Activated naive CD4-positive, alpha-beta T cell treated with anti-CD3 and anti-CD28 coated beads, Interleukin-2, amount 50 U/mL, for 16 hours (primary cell): ENCODE measurements around the gene TNFSF13B.
"Not testable (repeated sequence)": the region's sequence is repeated elsewhere in the genome, so short reads cannot be mapped to it uniquely, and the experiment has no call there.

Source experiments
- DNase-seq: peaks from one replicate; pipeline ENCODE4 v3.0.0-alpha.2; 2020

TNFSF13B gene, protein sequence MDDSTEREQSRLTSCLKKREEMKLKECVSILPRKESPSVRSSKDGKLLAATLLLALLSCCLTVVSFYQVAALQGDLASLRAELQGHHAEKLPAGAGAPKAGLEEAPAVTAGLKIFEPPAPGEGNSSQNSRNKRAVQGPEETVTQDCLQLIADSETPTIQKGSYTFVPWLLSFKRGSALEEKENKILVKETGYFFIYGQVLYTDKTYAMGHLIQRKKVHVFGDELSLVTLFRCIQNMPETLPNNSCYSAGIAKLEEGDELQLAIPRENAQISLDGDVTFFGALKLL

DNA sequence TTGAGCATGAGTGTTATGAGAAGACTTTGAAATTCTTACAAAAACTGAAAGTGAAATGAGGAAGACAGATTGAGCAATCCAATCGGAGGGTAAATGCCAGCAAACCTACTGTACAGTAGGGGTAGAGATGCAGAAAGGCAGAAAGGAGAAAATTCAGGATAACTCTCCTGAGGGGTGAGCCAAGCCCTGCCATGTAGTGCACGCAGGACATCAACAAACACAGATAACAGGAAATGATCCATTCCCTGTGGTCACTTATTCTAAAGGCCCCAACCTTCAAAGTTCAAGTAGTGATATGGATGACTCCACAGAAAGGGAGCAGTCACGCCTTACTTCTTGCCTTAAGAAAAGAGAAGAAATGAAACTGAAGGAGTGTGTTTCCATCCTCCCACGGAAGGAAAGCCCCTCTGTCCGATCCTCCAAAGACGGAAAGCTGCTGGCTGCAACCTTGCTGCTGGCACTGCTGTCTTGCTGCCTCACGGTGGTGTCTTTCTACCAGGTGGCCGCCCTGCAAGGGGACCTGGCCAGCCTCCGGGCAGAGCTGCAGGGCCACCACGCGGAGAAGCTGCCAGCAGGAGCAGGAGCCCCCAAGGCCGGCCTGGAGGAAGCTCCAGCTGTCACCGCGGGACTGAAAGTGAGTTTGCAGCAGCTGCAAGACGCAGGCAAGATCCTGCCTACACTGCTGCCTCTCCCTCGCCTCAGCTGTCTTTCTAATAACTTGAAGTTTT is at the start of gene TNFSF13B:
Gene TNFSF13B, plus strand, starts transcription at position 118 of the 728 bp plus-strand sequence. Its CDS starts 178 bp downstream, at position 296.
- peak; percentile 59 for DNase-seq

DNA sequence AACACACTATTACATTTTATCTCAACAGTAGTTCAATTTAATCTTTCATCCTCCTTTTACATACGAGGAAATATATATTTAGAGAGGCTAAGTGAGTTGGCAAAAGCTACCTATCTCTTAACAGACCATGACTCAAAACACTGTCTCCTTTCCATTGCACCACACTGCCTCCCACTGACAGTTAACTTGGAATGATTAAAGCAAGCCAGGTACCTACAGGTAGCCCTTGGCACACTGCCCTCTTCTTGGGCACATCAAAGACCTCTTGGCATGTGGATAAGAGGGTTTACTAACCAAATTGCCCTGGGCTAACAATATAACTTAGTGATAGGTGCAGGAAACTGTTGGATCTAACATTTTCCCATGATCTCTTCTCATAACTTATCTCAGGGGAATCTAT is 49.5 kb upstream of the TNFSF13B start:
- DNase-seq: no peak

DNA sequence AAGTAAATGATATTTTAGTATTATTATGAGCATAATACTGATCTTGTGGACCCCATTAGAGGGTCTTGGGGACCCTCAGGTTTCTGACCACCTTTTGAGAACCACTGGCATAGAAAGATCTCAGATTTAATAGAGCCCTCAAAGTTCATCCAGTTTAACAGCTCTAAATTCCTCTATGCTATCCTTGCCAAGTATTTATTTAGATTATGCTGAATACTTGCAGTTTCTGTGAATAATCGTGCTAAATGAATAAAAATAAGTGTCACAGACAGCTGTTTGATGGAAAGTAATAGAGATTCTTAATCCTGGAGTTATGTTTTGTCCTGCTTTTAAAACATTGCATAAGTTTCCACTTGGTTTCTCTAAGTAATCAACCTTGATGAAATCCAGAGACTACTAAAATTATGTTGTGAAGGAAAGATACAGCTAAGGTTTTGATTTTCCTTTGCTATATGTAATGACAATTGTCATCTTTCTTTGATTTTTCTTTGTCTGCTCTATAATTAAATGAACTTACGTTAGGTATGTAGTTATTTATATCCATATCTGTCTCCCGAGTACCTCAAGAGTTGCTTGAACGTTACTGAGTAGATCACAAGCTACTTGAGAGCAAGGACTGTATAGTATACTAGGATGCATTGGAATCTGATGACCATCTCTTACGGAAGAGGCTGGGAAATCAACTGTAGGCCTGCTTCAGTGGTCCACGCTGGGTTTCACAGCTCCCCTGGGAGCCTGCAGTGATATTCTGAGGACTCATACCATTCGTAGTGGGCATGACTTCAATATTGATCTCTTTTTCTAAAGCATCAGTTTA is 45.6 kb upstream of the TNFSF13B start:
- DNase-seq: no peak

DNA sequence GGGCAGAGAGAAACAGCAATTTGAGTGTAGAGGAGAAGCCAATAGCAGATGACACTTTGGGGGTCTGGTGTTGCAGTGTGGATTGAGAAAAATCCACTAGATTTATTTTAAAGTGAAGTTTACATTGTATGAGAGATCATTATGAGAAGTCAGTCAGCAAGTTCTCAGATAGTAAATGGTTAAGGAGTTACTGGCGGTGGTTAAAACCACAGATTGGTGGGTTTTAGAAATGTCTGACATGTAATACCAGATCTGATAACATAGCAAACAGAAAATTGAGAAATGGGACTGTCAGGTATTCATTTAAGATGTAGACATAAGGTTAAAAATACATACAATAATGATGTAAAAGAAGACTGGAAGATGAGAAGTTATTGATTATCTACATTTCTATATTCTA is 44.1 kb upstream of the TNFSF13B start:
- no peak for DNase-seq

DNA sequence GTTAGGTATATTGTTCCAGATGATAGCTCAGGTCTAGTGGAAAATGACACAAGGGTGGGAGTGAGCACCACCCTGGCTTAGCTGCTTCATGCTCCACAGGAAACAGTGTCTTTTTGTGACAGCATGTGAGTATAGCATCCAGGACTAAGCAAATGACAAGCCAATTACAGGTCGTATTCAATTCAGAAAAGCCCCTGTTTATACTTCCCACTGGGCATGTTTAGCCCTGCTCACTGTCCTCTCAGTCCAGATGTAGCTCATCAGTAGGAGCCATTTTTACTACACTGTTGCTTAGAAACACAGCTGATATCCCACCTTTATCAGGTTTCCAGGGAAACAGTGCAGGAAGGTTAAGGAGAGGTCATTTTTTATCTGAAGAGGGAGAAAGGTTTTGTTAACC is 43.3 kb upstream of the TNFSF13B start:
- DNase-seq: no peak

DNA sequence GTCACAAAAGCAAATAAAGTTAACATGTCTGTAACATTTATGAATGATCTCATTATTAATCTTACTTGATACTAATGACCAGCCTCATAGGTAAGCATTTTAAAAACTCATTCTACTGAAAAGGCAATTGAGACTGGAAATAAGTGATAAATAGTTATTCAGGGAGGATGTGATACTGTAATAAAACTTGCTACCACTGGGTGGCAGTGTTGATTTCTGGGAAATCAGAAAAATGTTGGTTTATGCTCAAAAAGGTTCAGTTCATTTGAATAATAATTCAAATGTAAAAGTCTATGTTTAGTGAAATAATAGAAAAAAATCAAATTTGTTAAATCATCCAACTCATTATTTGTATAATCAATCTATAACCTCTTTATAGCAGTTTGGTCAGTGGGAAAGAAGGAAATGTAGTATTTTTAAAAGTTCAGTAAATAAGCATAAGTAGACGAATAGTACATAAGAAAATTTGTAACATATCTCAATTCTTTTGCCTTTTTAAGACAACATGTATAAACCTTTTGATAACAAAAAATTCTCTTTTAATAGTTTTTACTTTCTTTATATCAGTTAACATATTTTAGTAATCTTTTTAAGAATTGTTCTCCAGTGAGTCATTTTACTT is 41.8 kb upstream of the TNFSF13B start:
- DNase-seq: no peak

DNA sequence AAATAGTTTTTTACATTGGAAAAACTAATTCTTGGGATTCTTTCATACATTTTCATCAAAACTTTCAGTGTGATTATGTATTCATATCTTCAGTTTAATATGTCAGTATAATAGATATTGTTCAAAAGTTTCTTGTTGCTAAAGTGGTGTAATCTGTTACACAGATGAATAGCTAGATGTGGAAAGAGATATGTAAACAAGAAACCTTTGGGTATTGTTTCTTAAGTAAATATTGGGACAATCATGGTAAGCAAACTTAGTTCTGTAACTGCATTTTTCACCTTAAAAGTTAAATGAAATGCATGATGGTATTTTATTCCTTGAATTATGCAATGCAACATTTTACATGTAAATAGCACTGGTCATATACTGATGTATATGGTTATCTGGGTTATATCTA is 39.1 kb upstream of the TNFSF13B start:
- no peak for DNase-seq

DNA sequence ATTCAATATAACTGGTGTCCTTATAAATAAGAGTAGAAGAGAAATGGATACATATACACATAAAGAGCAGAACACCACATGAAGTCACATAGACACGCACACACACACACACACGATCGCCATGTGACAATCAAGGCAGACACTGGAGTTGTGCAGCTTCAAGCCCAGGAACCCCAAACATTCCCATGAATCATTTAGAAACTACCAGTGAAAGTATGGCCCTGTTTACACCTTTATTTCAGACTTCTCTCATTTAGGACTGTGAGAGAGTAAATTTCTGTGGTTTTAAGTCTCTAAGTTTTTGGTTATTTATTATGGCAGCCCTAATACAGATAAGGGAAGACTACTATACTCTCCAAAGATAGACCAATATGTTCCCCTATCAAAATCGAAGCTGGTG is 20.4 kb upstream of the TNFSF13B start:
- no peak for DNase-seq

DNA sequence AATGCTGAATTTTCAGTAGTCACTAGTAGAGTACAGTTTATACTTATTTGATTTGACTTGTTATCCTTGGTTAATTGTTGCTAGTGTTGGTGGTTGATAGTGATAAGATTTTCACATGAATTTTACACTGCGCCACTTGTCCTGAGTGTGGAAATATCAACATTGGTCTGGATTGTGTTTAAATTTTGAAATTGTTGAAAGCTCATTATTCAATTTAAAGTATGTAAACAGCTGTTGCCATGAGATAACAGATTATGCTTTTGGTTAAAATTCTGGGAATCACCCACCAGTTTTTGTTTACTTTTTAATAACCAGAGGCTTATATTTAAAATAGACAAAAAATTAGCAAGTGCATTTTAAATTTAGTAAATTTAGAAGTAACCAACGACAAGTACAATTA is 12.3 kb upstream of the TNFSF13B start:
- DNase-seq: no peak

DNA sequence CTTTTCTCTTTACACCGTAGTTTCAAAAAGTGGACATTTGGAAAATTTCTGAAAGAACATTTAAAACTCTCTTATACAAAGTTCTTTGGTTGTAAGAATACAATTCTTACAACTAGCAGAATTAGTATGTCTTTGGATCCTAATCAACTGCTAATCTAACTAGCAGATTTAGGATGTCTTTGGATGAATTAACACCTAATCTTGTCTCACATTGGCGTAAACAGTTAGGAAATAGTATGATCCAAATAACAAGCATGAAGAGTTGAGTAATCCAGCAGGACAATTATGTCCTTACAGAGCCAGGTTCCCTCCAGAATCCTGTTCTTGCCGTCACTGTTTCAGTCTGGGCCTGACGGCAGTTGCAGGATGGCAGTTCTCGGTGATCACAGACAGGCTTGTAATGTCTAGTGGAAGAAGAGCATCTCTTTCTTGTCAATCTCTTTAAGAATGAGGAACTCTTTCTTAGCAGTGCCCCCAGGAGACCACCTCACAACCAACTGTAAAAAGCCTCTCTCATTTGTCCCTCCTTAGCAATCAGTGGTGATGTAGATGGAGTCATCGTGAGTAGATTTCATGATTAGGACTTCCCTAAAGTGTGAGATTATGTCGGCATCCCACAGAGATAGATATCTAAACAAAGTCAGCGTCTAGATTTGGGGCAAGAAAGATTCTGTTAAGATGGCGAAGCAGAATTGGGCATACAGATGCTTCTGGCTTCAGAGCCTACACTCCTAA is 5.7 kb upstream of the TNFSF13B start:
- no peak for DNase-seq

DNA sequence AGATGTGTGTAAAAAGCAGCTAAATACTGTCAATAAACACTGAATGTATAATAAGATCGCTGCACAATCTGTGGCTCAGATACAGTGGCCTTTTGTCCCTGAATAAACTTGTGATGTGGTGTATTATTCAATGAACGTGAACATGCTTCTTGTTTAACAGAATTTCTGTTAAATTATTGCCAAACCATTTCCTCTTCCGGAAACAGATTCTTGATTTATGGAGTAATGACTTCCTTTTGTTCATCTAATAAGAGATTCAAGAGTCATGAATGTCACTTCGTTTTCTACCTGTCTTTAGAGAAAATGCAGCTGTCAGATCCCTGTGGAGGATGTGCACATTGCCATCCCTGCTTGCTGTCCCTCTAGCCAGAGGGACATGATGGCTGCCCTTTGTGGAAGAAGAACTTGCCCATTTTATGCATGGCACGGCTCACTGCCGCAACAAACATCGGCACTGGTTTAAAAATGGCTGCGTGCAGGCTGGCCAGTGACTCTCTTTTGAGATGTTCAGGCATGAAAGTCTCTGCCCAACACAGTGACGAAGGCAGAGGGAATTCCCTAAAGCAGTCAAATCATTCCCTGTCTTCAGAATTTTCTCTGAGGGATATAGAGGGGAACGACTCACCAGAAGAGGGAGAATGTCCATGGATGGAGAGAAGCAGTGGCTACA is 3.1 kb upstream of the TNFSF13B start:
- DNase-seq: no peak

DNA sequence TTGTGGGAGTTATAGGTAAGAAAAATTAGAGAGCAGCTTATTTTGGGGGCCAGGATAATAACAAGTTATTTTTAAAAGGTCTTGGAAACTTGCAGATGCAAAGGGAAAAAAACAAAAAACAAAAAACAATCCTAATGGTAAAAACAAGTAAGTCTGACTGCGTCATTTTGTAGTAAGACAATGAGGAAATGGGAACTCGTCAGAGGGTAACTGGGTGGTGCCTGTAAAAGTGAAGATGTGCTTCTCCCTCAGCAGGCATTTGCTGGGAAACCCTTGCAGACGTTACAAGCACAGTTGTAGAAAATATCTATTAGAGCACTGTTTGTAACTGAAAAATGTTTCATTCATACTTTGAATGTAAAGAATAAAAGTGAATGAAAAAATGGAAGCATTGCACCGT is 2.2 kb upstream of the TNFSF13B start:
- no peak for DNase-seq

DNA sequence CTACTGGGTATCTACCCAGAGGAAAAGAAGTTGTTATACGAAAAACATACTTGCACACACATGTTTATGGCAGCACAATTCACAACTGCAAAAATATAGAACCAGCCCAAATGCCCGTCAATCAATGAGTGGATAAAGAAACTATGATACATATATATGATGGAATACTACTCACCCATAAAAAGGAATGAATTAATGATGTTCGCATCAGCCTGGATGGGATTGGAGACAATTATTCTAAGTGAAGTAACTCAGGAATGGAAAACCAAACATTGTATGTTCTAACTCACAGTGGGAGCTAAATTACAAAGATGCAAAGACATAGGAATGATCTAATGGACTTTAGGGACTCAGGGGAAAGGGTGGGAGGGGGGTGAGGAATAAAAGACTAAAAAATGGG is 1.7 kb upstream of the TNFSF13B start:
- not testable (repeated sequence) for DNase-seq

DNA sequence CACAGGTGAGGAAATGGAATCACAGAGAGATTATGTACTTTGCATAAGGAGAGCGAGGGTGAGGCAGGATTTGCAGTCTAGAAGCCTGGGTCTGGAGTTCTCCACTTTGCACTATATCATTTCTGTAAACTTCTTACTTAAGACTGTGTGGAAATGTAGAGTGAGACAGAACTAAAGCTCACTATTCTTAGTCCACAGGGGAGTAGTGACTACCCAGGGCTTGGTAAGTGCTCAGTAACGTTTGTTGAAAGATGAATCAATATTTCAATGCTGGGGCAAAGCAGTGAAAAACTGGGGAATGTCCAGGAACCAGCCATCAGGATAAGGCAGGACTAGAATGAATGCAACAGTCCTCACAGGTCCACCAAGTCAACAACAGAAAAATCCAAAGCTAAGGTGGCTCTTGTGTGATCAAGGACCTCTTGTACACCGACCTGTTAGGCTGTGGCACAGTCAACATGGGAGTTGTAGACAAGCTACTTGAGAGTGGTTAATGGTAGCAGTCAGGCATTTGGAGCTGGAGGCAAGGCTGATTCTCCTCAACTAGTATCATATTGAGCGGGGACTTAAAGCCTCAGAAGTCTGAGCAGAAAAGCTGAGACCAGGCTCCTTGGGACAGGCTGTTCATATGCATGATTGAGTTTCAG is 929 bp upstream of the TNFSF13B start:
- DNase-seq: no peak

DNA sequence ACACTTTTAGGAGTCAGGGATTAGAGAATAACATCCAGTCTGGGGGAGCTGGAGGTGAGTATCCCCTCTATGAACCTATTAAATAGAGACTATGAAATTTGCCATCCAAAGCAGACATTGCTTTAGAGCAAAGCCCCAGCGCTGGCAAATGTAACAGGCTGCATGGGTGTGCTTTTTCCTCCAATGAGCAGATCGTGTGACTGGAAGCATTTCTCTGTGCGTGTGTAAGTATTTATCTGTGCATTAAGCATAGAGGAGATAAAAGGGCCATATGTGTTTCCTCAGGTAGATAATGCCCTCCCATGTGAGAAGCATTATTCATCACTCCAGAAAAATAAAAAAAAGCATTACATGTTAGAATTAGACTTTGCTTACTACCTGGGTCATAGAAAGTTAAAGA is 924 bp downstream of the TNFSF13B start:
- no peak for DNase-seq

DNA sequence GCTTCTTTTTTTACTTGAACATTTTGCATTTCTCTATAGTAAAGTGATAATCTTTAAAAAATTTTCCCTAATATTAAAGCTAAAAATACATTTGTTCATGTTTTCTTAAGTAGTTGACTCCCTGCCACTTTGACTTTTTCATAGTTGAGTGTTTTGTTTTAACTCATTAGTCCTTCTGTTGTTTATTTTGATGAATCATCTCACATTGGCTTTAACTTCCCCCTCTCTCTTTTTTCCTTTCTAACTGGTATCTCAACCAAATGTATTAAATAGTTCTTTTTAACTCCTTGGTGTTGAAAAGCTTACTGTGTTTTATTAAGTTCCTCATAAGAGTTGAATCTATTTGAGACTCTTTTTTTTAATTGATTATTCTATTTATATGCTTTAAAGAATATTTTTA is 2.8 kb downstream of the TNFSF13B start:
- no peak for DNase-seq

DNA sequence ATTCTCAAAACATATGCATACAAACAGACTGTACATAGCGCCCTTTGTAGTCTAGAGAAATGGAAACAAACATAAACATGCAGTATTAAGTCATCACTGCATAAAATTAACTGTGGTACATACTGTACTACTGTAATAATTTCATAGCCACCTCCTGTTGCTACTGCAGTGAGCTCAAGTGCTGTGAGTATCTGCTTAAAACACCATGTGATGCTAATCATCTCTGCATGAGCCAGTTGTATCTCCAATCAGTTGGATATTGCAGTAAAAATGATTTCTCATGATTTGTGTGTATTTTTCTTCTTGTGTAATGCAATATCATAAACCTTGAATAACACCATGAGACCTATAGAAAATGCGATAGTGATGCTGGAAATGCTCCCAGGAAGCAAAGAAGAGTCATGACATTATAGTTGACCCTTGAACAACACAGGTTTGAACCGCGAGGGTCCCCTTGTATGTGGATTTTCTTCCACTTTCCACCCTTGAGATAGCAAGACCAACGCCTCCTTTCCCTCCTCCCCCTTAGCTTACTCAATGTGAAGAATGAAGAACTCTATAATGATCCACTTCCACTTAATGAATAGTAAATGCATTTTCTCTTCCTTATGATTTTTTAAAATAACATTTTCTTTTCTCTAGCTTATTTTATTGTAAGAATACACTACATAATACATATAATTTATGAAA is 4.1 kb downstream of the TNFSF13B start:
- DNase-seq: no peak

DNA sequence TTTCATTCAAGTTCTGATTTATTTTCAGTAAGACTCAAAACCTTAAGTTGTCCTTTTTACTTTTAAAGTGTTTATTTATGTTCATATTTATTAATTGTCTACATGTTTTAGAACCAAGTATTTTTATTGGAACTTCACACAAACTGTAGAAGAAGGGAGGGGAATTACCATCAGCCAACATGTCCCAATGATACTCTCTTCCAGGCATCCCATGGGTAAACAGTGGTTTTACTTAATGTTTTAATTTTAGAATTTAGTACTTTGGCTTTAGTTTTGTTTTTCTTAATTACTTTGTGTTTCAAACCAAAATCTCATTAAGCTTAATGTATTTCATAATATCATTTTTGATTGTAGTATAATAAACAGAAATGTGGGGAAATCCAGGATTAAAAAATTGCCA is 5.2 kb downstream of the TNFSF13B start:
- no peak for DNase-seq

DNA sequence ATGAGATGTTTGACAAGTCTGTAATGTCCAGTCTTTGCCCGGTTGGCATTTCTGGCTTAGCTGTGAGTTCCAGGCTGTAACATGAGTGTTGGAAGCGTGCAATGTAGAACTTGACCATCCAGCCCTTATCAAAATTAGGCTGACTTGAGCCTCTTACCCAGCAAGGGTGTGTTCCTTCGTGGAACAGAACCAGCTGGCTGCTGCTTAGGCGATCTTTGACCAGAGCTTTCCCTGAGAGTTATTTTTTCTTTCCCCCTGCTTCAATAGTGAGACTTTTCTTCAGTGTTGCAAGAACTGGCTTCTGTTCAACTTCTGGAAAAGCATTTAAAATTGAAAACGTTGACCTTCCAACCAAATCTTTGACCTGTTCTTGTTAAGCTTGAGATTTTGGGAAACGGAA is 6.5 kb downstream of the TNFSF13B start:
- DNase-seq: no peak

DNA sequence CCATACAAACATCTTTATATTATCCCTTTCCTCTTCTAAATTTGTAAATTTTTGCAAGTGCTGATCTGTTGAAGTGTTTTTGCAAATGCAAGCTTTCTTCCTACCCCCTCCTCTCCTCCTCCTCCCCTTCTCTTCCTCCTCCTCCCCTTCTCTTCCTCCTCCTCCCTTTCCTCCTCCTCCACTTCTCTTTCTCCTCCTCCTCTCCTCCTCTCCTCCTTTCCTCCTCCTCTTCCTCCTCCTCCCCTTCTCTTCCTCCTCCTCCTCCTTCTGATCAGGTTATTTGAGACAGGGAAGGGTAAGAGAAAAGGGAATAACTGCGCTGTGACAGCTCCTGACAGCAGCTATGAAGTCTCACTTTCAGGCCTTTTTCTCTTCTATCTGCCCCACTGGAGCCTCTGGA is 8.9 kb downstream of the TNFSF13B start:
- DNase-seq: no peak

DNA sequence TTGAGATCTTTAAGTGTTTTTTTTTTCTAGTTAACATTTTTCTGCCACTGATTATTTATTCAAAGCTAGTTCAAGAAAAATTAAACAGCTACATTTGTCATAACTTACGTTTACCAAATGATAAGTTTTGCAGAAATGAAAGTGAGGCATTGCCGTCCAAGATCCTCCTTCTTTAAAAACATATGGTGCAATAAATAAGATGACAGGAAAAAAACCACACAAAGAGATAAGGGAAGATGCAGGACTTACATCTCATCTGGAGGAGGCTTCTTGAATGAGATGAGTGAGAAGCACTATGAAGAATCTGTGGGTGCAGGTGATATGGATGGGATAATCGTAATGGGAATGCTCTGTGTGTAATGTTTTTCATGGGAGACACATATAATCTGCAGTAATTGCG is 12.4 kb downstream of the TNFSF13B start:
- DNase-seq: no peak
